Cerebellar nuclear complex (tissue), 1 donor: ENCODE results near the gene SDF2.
"Not testable (repeated sequence)": the region's sequence is repeated elsewhere in the genome, so short reads cannot be mapped to it uniquely, and the experiment has no call there.

Experiments used
- DNase-seq, 2 experiments: peaks; one replicate each; lab custom pipeline; 2025; lab: John Stamatoyannopoulos, UW

Gene SDF2

DNA sequence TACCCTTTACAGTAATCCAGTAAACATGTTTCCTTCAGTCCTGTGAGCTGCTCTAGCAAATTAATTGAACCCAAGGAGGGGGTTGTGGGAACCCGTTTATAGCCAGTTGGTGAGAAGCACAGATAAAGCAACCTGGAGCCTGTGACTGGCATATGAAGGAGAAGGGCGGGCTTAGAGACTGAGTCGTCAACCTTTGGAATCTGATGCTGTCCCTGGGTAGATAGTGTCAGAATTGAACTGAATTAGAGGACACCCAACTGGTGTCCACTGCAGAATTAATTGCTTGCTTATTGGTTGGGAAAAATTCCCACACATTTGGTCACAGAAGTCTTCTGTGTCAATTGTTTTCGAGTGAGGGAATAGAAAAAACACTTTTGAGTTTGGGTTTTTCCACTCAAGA, 34.9 kb downstream of the SDF2 start:
- no peak for DNase-seq

DNA sequence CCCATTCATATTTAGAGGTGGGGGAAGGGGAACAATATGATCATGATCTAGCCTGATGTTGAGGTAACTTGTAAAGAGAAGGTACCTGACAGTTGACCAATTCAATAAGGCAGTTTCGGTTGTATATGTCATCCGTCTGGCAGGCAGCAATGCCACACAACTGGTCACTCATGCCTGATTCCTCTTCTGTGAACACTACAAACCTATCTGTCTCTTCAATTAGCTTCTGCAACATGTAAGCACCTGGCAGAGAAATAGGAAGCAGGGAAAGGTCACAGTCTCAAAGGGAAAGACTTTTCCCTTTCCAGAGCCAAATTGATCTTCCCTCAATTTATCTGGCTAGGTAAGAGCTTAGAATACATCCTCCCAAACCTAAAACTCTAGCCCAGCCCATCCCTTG, 37.6 kb downstream of the SDF2 start:
- no peak for DNase-seq

DNA sequence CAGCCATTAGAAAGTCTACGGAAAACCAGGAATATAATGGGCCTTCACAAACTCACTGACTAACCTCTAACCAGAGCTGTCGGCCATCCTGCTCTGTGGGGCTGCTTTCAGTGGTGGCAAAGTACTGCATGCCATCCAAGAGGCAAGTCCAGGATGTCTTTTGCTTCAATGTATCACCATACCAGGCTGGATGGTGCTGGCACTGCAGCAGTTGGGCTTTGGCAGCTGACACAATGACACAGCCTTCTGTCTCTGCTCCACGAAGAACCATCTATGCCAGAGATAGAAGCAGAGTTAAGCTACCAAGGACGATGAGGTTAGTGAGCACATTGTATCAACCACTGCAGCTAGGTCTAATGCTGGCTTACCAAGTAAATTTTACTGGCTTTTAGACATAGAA, 38.0 kb downstream of the SDF2 start:
- no peak for DNase-seq

- DNase-seq, result no peak
These were observed 39.5 kb downstream of the SDF2 start for GRCh38 chr17:28622186-28622585.

DNA sequence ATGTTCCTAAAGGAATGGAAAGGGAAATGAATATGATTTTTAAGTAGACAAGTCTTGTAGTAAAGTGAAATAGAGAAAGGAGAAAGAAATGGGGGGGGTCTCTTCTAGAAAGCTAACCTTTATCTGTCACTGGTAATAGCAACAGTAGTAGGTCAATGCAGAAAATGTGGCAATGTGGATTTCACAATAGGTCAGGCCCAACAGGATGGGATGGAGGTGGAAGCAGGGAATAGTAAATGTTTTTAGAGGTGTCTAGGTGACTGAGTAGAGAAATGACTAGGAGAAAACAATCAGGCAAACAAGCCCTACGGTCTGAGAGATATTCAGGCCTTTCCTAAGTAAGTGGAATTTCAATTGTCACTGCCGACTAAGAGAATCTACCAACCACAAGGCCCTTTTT, 41.7 kb downstream of the SDF2 start:
- DNase-seq, result no peak

- no peak for DNase-seq
These were observed 43.2 kb downstream of the SDF2 start for GRCh38 chr17:28618464-28618863.

DNA sequence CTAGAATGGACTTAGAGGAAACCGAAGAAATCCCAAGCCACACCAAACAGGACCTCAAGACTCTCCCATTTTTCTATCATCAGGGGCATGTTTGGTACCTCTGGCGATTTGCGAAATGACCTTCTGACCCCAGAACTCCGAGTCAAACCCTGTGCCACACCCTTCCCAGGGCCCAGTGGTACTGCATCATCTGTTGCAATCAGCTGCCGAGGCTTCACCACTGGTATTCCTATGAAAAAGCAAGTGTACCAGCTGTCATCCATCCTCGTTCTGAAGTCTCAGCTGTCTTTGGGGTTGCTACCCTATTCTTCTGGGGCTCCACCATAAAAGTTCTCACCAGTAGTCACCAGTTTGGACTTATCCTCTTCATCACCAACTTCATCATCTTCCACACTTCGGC, 45.4 kb downstream of the SDF2 start:
- DNase-seq, result no peak

GRCh38 chr17:28615260-28615940, 46.3 kb downstream of the SDF2 start:
- no peak for DNase-seq

- no peak for DNase-seq
These were observed 47.8 kb downstream of the SDF2 start, which contains the start of gene RSKR for GRCh38 chr17:28613931-28614381. Gene RSKR (minus strand): TSS chr17:28614185. CDS start chr17:28614161, 24 bp downstream.

DNA sequence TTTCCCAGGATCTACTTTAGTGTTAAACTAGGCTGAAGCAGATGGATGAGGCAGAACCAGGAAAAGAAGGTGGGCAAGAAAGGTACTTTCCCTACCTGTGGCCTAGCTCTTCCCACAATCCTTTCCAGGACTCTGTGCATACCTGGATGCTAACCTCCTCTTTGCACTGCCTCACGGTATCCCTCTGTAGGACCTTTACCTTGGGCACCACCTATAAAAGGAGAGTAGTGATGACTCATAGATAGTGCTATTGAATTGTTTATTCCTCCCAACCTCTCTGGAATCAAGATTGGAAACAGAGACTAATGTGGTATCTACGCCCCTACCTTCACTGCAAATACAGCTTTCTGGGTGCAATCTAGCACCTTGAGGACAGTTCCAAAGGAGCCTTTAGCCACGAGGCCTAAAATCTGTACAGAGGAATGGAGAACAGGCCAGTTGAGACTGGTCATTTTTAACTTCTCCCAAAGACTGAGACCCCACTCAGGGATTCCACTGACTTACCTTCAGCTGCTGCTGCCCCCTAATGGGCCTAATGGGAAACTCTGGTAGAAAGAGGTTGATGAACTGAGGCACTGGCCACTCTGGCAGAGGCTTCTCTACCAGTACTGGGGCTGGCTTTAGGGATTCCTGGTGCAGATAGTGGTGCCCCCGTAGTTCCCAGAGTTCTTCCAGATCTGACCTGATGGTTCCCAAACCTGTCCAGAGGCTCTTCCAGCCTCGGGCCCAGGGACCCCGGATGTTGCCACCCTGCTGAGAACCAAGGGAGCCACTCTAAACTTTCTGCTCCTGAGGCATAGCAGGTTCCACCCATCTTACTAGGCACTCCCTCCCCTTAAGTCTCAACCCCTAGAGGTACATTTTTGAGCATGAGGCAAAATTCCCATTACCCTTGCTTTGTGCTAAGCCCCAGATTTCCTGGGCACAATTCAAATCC, 48.5 kb downstream of the SDF2 start:
- DNase-seq, result no peak

DNA sequence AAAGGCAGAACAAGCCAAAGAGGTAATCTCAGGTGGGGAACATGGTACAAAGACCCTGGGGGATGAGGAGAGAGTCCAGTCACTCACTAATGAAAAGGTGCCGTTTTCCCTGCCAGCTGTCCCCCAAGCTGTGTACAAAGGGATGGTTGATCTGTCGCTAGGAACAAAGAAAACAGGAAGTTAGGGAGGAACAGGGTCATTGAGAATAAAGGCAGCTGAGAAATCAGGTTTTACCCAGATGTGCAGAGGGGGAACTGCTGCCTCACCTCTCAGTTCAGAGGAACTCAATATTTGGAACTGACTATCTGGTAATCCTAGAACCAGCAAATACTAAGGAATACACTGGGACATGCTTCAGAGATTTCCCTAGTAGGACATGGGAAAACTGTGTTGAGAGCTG, 49.2 kb downstream of the SDF2 start:
- no peak for DNase-seq

DNA sequence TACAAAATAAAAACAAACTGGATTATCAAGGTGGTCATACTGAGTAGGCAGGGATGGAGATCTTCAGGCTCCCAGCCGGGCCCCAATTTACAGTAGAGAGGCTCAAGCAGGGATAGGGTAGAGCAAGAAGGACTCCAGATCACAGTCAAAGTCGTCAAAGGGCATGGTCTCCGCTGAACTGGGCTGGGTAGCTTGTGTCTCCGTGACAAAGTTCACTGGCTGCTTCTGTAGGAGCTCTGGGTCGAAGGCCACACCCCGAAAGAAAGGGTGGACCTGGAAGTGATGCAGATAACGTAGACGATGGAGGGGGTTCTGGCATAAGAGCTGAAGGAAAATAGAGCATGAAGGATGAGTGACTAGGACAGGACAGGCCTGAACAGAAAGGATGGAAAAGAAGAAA, 51.3 kb downstream of the SDF2 start:
- no peak for DNase-seq

GRCh38 chr17:28604031-28604430, 57.7 kb downstream of the SDF2 start:
- DNase-seq, result not testable (repeated sequence)

DNA sequence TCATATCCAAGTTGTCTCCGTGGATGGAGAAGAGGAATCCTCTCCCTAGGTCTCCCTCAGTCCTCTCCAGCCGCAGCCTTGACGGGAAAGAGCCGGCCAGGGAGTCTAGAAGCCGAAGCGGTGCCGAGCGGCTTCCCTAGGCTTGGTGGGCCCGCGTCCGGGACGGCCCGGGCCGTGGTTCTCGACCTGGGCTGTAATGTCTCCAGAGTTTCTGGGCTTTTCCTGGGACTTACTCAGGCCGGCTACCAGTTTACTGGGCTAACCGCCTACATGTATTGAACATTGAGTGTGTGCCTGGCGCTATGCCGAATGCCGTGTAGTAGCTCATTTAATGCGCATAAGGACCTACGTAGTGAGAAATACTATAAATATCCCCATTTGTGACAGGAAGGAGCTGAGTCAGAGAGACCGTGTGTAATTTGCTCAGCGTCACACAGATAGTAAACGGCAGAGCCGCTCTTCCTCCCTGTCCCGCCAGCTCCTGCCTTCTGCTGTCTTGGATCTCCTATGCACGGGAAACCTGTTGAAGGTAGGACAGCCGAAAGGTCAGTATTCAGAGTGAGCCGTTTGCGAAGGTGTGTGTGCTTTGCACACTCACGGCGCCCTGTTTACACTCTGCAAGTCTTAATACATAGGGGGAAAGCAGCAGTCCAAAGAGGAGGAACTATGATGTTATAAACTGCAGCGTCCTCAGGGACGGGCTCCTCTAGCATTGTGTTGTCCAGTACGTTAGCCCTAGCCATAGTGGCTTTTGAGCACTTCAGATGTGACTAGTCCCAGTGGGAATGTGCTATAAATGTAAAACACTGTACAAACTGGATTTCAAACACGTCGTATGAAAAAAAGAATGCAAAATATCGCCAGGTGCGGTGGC, 62.2 kb downstream of the SDF2 start:
- DNase-seq, result no peak

DNA sequence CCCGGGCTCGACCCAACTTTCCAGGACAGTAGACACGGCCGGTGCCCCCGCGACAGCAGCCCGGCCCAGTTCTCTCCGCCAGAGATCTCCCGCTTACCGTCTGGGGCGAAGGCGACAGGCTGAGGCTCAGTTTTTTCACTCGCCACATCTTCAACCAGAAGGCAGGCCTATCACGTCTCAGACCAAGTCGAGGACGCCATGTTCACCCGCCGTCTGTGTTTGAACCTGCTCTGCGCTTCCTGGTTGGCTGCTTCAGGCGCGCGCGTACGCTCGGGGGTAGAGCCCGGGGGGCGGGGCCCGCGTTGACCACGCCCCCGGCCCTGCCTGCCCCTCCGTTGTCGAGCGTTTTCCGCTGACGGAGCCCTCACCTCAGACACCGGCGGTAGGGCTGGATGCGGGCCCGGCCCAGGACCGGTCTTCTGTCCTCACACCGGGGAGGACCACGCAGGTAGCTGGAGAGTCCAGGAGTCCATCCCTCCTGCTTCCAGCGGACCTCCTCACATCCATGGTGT, 62.9 kb downstream of the SDF2 start, which contains the start of gene SPAG5:
Gene SPAG5 (minus strand): TSS at position 227 of the 512 bp plus-strand sequence. CDS start 79 bp downstream, at position 148.
- peak in 1 of 2 experiments; percentile 81 for DNase-seq

- DNase-seq, result no peak
These were observed 63.3 kb downstream of the SDF2 start for GRCh38 chr17:28598389-28598788.
